Bronchial epithelial cell (primary cell): ENCODE results near the gene CSGALNACT2. TPM values are rescaled to one million over a fixed set of nuclear protein-coding genes. Genes with fewer than 3 reads are reported as not detected.

ENCODE experiments used
- DNase-seq: peaks from one replicate; pipeline ENCODE4 v3.0.0-alpha.2; 2010; ENCODE audit warnings: low read depth
- FAIRE-seq: peaks from 2 replicates; lab custom pipeline; 2011; peaks lifted over from hg19 to GRCh38; lab: Jason Lieb, UNC
- H3K27me3 ChIP-seq: 2 replicates; pipeline ENCODE4 v1.5.1; 2011; ENCODE audit warnings: low read length; ENCODE audit not compliant: control insufficient read depth, insufficient read depth
- H3K36me3 ChIP-seq: 2 replicates; pipeline ENCODE4 v1.5.1; 2011; ENCODE audit warnings: low read length; ENCODE audit not compliant: control insufficient read depth, insufficient read depth
- H3K4me3 ChIP-seq: 2 replicates; pipeline ENCODE4 v1.5.1; 2011; ENCODE audit warnings: mild to moderate bottlenecking, low read depth, low read length, control low read depth
- total RNA-seq: library from RNA; depleted of rRNA; stranded (reverse); fragments of >200 nt; gene quantifications from 2 replicates; pipeline ENCODE4 v1.2.1, GENCODE V29; 2014
- TF ChIP-seq, protein P1 (sequence below): IDR thresholded peaks from 2 replicates; pipeline ENCODE4 v1.5.1; 2011; ENCODE audit warnings: mild to moderate bottlenecking, moderate library complexity, low read length, control low read depth, inconsistent platforms; ENCODE audit not compliant: insufficient read depth, severe bottlenecking

CSGALNACT2 gene
- total RNA-seq, 1 donor from 2014 or later = 17.4 TPM

DNA sequence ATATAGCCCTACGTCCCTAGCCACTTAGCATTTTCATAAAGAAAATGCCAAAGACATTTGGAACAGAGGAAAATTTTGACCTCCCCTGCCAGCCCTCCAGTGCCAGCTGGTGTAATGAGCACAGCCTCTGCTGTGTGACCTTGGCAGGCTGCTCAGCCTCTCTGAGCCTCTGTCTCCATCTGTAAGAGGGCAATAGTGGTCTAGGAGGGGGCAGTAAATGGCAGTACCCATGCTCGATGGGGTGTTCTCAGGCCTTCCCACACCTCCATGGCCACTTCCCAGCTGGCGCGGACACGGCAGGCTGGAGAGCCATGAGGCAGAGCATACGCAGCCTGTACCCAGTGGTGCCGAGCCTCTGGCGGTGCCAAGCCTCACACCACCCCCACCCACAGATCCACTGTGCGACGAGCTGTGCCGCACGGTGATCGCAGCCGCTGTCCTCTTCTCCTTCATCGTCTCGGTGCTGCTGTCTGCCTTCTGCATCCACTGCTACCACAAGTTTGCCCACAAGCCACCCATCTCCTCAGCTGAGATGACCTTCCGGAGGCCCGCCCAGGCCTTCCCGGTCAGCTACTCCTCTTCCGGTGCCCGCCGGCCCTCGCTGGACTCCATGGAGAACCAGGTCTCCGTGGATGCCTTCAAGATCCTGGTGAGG lies 24.0 kb upstream of the CSGALNACT2 start:
- TF ChIP-seq, protein P1, sequence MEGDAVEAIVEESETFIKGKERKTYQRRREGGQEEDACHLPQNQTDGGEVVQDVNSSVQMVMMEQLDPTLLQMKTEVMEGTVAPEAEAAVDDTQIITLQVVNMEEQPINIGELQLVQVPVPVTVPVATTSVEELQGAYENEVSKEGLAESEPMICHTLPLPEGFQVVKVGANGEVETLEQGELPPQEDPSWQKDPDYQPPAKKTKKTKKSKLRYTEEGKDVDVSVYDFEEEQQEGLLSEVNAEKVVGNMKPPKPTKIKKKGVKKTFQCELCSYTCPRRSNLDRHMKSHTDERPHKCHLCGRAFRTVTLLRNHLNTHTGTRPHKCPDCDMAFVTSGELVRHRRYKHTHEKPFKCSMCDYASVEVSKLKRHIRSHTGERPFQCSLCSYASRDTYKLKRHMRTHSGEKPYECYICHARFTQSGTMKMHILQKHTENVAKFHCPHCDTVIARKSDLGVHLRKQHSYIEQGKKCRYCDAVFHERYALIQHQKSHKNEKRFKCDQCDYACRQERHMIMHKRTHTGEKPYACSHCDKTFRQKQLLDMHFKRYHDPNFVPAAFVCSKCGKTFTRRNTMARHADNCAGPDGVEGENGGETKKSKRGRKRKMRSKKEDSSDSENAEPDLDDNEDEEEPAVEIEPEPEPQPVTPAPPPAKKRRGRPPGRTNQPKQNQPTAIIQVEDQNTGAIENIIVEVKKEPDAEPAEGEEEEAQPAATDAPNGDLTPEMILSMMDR = no peak
- FAIRE-seq = no peak
- Histone ChIP-seq H3K36me3 (no peaks in the 10 kb centered on the region), H3K4me3 (no peak overlapping the region), H3K27me3 (no peaks in the 10 kb centered on the region)
- no peak for DNase-seq

DNA sequence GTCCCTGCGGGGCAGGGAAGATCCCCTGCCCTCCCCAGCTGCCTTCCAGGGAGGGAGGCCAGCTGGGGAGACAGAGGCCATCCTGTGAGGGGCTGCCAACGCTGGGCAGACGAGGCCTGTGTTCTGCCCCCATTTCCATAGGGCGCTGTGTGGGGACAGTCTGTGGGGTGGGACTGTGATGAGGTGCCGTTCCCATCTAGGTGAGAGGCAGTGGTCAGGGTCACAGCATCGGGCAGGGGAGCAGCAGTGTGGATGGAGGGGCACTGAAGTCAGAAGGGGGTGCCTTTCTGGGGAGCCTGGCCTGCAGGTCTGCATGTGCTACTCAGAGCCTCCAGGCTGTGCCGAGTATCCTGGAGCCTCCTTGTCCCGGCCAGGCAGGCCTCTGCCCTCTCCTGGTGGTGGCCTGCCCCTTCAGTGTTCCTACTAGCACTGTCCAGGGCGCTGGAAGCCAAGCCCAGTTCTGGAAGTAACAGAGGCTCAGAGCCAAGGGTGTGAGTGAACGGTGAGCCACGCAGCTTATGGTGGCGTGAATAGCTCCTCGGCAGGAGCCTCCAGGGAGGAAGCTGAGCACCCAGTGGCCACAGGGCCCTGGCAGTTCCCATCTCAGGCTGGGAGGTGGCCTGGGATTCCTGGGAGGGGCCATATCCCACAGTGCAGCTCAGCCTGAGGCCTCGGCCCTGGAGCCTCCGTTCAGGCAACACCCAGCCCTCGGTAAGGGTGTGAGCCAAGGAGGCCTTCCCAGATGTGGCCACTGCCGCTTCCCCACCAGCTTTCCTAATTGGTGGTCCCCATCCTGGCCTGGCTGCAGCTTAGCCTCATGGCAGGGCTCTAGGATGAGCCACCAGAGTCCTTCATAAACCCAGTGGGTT lies 23.3 kb upstream of the CSGALNACT2 start:
- H3K27me3 ChIP-seq = no peaks in the 10 kb centered on the region
- no peak overlapping the region for H3K4me3 ChIP-seq
- H3K36me3 ChIP-seq = no peaks in the 10 kb centered on the region
- FAIRE-seq (no peak), DNase-seq (no peak)
- TF ChIP-seq, protein P1 = no peak

DNA sequence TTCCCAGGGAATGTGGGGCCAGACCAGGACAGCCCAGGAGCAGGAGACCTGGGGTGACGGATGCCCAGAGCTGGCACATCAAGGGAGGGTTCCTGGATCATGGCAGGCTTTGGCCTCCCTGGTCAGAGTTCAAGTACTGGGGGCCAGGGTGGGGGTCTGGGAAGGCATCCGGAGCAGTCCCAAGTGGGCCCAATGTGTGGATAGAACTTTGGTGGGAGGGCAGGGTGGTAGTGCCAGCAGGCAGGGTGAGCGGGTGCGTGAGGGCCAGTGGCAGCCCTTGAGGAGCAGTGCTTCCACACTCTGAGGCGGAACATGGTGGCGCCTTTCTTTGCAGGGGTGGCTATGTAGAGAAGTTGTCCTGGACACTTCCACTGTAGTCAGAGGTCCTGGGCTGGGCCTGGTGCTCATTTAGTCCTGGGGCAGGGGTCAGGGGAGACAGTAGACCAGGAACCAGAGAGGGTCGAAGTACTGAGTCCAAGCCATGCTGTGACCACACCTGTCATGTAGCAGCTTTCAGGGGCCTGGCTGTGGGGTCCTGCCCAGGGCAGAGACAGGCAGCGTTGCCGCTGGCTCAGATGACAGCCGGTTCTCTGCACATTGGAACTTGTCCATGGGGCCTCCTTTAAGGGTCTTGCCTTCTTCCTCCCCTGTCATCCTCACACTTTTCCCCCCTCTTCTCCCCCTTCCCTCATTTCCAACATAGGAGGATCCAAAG lies 22.2 kb upstream of the CSGALNACT2 start:
- H3K4me3 ChIP-seq = no peak overlapping the region
- TF ChIP-seq, protein P1 = no peak
- no peaks in the 10 kb centered on the region for H3K36me3 ChIP-seq
- no peaks in the 10 kb centered on the region for H3K27me3 ChIP-seq
- no peak for FAIRE-seq
- DNase-seq = no peak

DNA sequence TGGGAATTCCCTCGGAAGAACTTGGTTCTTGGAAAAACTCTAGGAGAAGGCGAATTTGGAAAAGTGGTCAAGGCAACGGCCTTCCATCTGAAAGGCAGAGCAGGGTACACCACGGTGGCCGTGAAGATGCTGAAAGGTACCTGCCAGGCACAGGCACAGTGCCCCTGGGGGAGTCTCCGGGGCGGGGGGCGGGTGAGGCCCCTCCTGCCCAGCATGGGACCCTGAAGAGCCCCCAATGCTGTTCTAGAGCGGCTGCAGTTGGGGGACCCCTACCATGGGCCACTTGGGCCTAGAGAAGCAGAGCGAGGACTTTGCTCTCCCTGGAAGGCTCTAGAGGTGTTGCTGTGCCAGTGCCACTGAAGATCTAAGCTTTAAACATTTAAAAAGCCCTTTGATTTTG lies 21.6 kb upstream of the CSGALNACT2 start:
- TF ChIP-seq, protein P1 = no peak
- Histone ChIP-seq H3K36me3 (no peaks in the 10 kb centered on the region), H3K4me3 (no peak overlapping the region), H3K27me3 (no peaks in the 10 kb centered on the region)
- no peak for DNase-seq
- FAIRE-seq = no peak

DNA sequence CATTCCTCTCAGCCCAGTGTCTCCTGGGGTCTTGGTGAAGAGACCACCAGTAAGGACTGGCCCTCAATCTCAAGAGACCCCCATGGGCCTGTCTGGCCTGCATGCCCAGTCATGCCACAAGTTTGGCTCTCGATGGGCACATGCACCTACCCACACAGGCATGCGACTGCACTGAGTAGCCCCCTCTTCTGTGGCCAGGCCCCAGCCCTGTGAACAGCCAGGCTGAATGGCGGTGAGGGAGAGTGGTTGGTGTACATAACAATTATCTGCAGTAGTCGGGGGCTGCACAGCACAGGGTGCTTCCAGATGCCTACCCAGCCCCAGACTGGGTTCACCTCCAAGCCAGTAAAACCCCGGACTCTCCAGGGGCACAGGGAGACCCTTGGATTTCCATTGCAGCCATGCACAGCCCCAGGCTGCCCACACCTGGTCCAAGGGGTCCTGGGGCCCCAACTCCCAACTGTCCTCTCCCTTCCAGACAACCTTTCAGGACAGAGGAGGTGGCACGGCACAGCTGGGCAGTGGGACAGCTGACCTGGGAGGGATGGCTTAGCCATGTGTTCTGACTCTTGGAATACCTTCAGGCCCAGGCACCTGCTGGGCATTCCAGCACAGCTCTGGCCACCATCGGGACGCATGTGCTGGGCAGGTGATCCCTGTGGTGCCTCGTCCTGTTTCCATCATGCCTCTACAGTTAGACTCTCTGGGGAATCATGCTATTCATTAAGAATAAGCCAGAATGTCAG lies 21.0 kb upstream of the CSGALNACT2 start:
- Histone ChIP-seq H3K36me3 (no peaks in the 10 kb centered on the region), H3K27me3 (no peaks in the 10 kb centered on the region), H3K4me3 (no peak overlapping the region)
- TF ChIP-seq, protein P1 = no peak
- FAIRE-seq (no peak), DNase-seq (no peak)
